Keratinocyte (primary cell): ENCODE measurements around the gene PAPOLB. TPM values are rescaled to one million over a fixed set of nuclear protein-coding genes. Genes with fewer than 3 reads are reported as not detected.

Source experiments
- DNase-seq: peaks from one replicate; pipeline ENCODE4 v3.0.0-alpha.2; 2011; ENCODE audit warnings: low read depth, missing footprints, low spot score
- FAIRE-seq: peaks from 2 replicates; lab custom pipeline; 2011; peaks lifted over from hg19 to GRCh38; lab: Jason Lieb, UNC
- H2AFZ ChIP-seq: 2 replicates; pipeline ENCODE4 v1.6.0; 2012; ENCODE audit warnings: low read length, control low read depth, inconsistent platforms; ENCODE audit not compliant: control insufficient read depth
- H3K27ac ChIP-seq: 2 replicates; pipeline ENCODE4 v1.5.1; 2011; ENCODE audit warnings: low read length; ENCODE audit not compliant: control insufficient read depth, insufficient read depth
- H3K27me3 ChIP-seq: 3 replicates; pipeline ENCODE4 v1.6.0; 2011; ENCODE audit warnings: low read length; ENCODE audit not compliant: control insufficient read depth, insufficient read depth; ENCODE audit errors: extremely low read depth
- H3K36me3 ChIP-seq, 2 experiments: 2 replicates in 1 of 2; 3 replicates in 1 of 2; pipeline ENCODE4 v1.5.1; 2011; ENCODE audit warnings: low read length in 2 of 2, mild to moderate bottlenecking in 1 of 2; ENCODE audit not compliant: control insufficient read depth in 2 of 2, insufficient read depth in 2 of 2; ENCODE audit errors: extremely low read depth in 1 of 2
- H3K4me1 ChIP-seq: 3 replicates; pipeline ENCODE4 v1.5.1; 2011; ENCODE audit warnings: low read length; ENCODE audit not compliant: control insufficient read depth, insufficient read depth; ENCODE audit errors: extremely low read depth
- H3K4me2 ChIP-seq: 3 replicates; pipeline ENCODE4 v1.6.0; 2011; ENCODE audit warnings: low read depth, low read length; ENCODE audit not compliant: control insufficient read depth, insufficient read depth; ENCODE audit errors: extremely low read depth
- H3K4me3 ChIP-seq, 3 experiments: fragments of 200-600 bp in 1 of 3; sonication (generic) in 1 of 3; 2 replicates in 2 of 3; 3 replicates in 1 of 3; pipeline ENCODE4 v1.5.1; 2011 to 2016; ENCODE audit warnings: low read length in 3 of 3, mild to moderate bottlenecking in 3 of 3, control low read depth in 2 of 3, inconsistent platforms in 1 of 3, low read depth in 1 of 3, mixed read lengths in 1 of 3, mixed run types in 1 of 3, moderate library complexity in 1 of 3; ENCODE audit not compliant: control insufficient read depth in 2 of 3, insufficient read depth in 2 of 3; ENCODE audit errors: extremely low read depth in 1 of 3
- H3K79me2 ChIP-seq: 2 replicates; pipeline ENCODE4 v1.6.0; 2012; ENCODE audit warnings: low read length; ENCODE audit not compliant: control insufficient read depth, insufficient read depth
- H3K9ac ChIP-seq: 3 replicates; pipeline ENCODE4 v1.6.0; 2011; ENCODE audit warnings: low read length; ENCODE audit not compliant: control insufficient read depth, insufficient read depth; ENCODE audit errors: extremely low read depth
- H3K9me1 ChIP-seq: 3 replicates; pipeline ENCODE4 v1.6.0; 2011; ENCODE audit warnings: low read length; ENCODE audit not compliant: control insufficient read depth, insufficient read depth; ENCODE audit errors: extremely low read depth
- H3K9me3 ChIP-seq: 2 replicates; pipeline ENCODE4 v1.5.1; 2012; ENCODE audit warnings: low read depth, low read length; ENCODE audit not compliant: control insufficient read depth
- H4K20me1 ChIP-seq: 3 replicates; pipeline ENCODE4 v1.6.0; 2011; ENCODE audit warnings: low read length; ENCODE audit not compliant: control insufficient read depth, insufficient read depth; ENCODE audit errors: extremely low read depth
- CTCF ChIP-seq, 3 experiments: IDR thresholded peaks in 1 of 3; conservative IDR thresholded peaks in 1 of 3; optimal IDR thresholded peaks in 1 of 3; 2 replicates in 2 of 3; 3 replicates in 1 of 3; pipeline versions ENCODE3 to v1.5.1; 2011; ENCODE audit warnings: low read length in 3 of 3, mild to moderate bottlenecking in 3 of 3, moderate library complexity in 2 of 3, control low read depth in 1 of 3, inconsistent platforms in 1 of 3; ENCODE audit not compliant: insufficient read depth in 2 of 3; ENCODE audit errors: extremely low read depth in 1 of 3
- EZH2 ChIP-seq: IDR thresholded peaks from one replicate; pipeline ENCODE4 v1.6.1; 2012; ENCODE audit warnings: inconsistent platforms, mild to moderate bottlenecking, low read length, moderate library complexity
- dilution Hi-C: fragments of 300-500 bp; cut with MboI; formaldehyde crosslinking; loops from one replicate; pipeline ENCODE4 v1.7.0; 2020; ENCODE audit warnings: low sequenced_read_pairs; ENCODE audit not compliant: extremely low pct_ligation_motif_present
- polyA plus RNA-seq, 5 experiments: library from polyadenylated mRNA; depleted of rRNA in 3 of 5; stranded (reverse) in 3 of 5; stranded (forward) in 1 of 5; unstranded in 1 of 5; fragments of >200 nt; gene quantifications; 1 replicate in 1 of 5; 2 replicates in 3 of 5; 3 replicates in 1 of 5; pipeline versions ENCODE4 v1.2.1 to v1.2.3, GENCODE V29; 2011 to 2012; ENCODE audit warnings: missing spikeins in 2 of 5, low read depth in 1 of 5, low replicate concordance in 1 of 5

PAPOLB gene
- polyA plus RNA-seq, 1 donor (not counting 4 experiments of a cell fraction or from before 2014, with no cell fraction given), result not detected

GRCh38 chr7:4878336-4879335 is 16.8 kb upstream of the PAPOLB start:
- Histone ChIP-seq H3K4me3 (no peak overlapping the region), H3K4me2 (no peak overlapping the region), H3K79me2 (no peaks in the 10 kb centered on the region), H3K27me3 (peaks cover 34% of the 10 kb centered on the region), H3K9me1 (no peaks in the 10 kb centered on the region), H3K9ac (no peak overlapping the region), H3K27ac (no peak overlapping the region), H3K36me3 (no peaks in the 10 kb centered on the region), H3K9me3 (no peaks in the 10 kb centered on the region), H2AFZ (no peak overlapping the region), H4K20me1 (no peaks in the 10 kb centered on the region), H3K4me1 (peaks cover 5% of the 10 kb centered on the region)
- FAIRE-seq, result no peak
- DNase-seq, result no peak
- TF ChIP-seq CTCF (optimal IDR thresholded peaks at IDR 0.05 in 1 of 3, IDR thresholded peaks at IDR 0.05 in 1 of 3, conservative IDR thresholded peaks at IDR 0.05 in 1 of 3; ENCODE audit: extremely low read depth in 1 of 3, insufficient read depth in 2 of 3, low read length in 3 of 3) (no peak), EZH2 (no peak)
- dilution Hi-C loops, result no loop called here

- no peaks in the 10 kb centered on the region for H3K36me3 ChIP-seq
- H3K79me2 ChIP-seq, result no peaks in the 10 kb centered on the region
- dilution Hi-C loops, result no loop called here
- peaks cover 15% of the 10 kb centered on the region for H3K27me3 ChIP-seq
- H3K4me2 ChIP-seq, result no peak overlapping the region
- H3K4me3 ChIP-seq, result no peak overlapping the region
- no peak overlapping the region for H3K9ac ChIP-seq
- H2AFZ ChIP-seq, result no peak overlapping the region
- H3K4me1 ChIP-seq, result no peaks in the 10 kb centered on the region
- H4K20me1 ChIP-seq, result no peaks in the 10 kb centered on the region
- TF ChIP-seq CTCF (optimal IDR thresholded peaks at IDR 0.05 in 1 of 3, IDR thresholded peaks at IDR 0.05 in 1 of 3, conservative IDR thresholded peaks at IDR 0.05 in 1 of 3; ENCODE audit: extremely low read depth in 1 of 3, insufficient read depth in 2 of 3, low read length in 3 of 3), result no peak
- TF ChIP-seq EZH2, result no peak
- DNase-seq, result no peak
- no peak overlapping the region for H3K27ac ChIP-seq
- no peak for FAIRE-seq
- no peaks in the 10 kb centered on the region for H3K9me1 ChIP-seq
- H3K9me3 ChIP-seq, result no peaks in the 10 kb centered on the region
Measured at GRCh38 chr7:4876586-4876985, 14.8 kb upstream of the PAPOLB start.
